PFSK-1 (cell line): Measurements from ENCODE around the gene SAMD8.

Source experiments
- FOXP2 ChIP-seq: optimal IDR thresholded peaks from 2 replicates; pipeline ENCODE3; 2011; ENCODE audit warnings: borderline replicate concordance, control low read depth, inconsistent platforms; ENCODE audit not compliant: insufficient read depth; ENCODE audit errors: extremely low read length, extremely low read depth
- POLR2AphosphoS5 ChIP-seq: IDR thresholded peaks from 2 replicates; pipeline ENCODE4 v1.6.1; 2012; ENCODE audit warnings: low read depth, mild to moderate bottlenecking, control low read depth, low read length, moderate library complexity
- REST ChIP-seq, 2 experiments: IDR thresholded peaks; 2 replicates each; pipeline versions ENCODE4 v1.6.1 to v1.8.0; 2011 to 2012; ENCODE audit warnings: low read depth in 2 of 2, low read length in 2 of 2, control low read depth in 1 of 2, inconsistent platforms in 1 of 2, mild to moderate bottlenecking in 1 of 2, moderate library complexity in 1 of 2; ENCODE audit not compliant: insufficient read depth in 1 of 2
- SIN3A ChIP-seq: IDR thresholded peaks from 2 replicates; pipeline ENCODE4 v1.6.1; 2012; ENCODE audit warnings: mild to moderate bottlenecking, low read length, moderate library complexity, borderline replicate concordance; ENCODE audit not compliant: insufficient read depth
- TAF1 ChIP-seq: IDR thresholded peaks from 2 replicates; pipeline ENCODE4 v1.6.1; 2012; ENCODE audit warnings: low read length, control low read depth, borderline replicate concordance; ENCODE audit not compliant: insufficient read depth

GRCh38 chr10:75210282-75211006 lies 99.0 kb downstream of the SAMD8 start, which contains the start of gene VDAC2:
- TF ChIP-seq FOXP2 (peak; percentile 90), TAF1 (peak; percentile 88), POLR2AphosphoS5 (peak; percentile 77), REST (IDR thresholded peaks at IDR 0.05; ENCODE audit: insufficient read depth in 1 of 2, low read depth in 2 of 2, low read length in 2 of 2) (0 out of 4 replicates have a peak, but pooled peaks of 1 of the 2 experiments have one; percentile 3), SIN3A (no peak)
